ENCODE results near the gene FAM83G. TPM values are rescaled to one million over a fixed set of nuclear protein-coding genes. Genes with fewer than 3 reads are reported as not detected.

Gene FAM83G
- total and polyA plus RNA-seq, 2 donors (not counting 1 experiment from before 2014, with no cell fraction given), result 2.4 to 6.3 TPM

GRCh38 chr17:18921912-18922451, 82.6 kb downstream of the FAM83G start:
- no peak overlapping the region for H3K27ac ChIP-seq (ENCODE audit: insufficient read depth, low read length)
- no peak for TF ChIP-seq EZH2 (IDR thresholded peaks at IDR 0.05; ENCODE audit: low read length, missing control alignments)
- TF ChIP-seq, protein P1, sequence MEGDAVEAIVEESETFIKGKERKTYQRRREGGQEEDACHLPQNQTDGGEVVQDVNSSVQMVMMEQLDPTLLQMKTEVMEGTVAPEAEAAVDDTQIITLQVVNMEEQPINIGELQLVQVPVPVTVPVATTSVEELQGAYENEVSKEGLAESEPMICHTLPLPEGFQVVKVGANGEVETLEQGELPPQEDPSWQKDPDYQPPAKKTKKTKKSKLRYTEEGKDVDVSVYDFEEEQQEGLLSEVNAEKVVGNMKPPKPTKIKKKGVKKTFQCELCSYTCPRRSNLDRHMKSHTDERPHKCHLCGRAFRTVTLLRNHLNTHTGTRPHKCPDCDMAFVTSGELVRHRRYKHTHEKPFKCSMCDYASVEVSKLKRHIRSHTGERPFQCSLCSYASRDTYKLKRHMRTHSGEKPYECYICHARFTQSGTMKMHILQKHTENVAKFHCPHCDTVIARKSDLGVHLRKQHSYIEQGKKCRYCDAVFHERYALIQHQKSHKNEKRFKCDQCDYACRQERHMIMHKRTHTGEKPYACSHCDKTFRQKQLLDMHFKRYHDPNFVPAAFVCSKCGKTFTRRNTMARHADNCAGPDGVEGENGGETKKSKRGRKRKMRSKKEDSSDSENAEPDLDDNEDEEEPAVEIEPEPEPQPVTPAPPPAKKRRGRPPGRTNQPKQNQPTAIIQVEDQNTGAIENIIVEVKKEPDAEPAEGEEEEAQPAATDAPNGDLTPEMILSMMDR (conservative IDR thresholded peaks at IDR 0.05 in 1 of 2, IDR thresholded peaks at IDR 0.05 in 1 of 2; ENCODE audit: low read depth in 1 of 2, low read length in 2 of 2), result no peak
- H3K36me3 ChIP-seq (ENCODE audit: control insufficient read depth, insufficient read depth, low read length), result peaks cover 2% of the 10 kb centered on the region
- H3K9ac ChIP-seq (ENCODE audit: insufficient read depth, low read length), result no peak overlapping the region
- H3K4me1 ChIP-seq (ENCODE audit: control insufficient read depth, extremely low read depth, insufficient read depth, low read length), result no peaks in the 10 kb centered on the region
- peak; percentile 12 to 77 for DNase-seq (ENCODE audit: low read depth in 2 of 2)
- no peaks in the 10 kb centered on the region for H3K79me2 ChIP-seq (ENCODE audit: control insufficient read depth, insufficient read depth, low read length)
- H4K20me1 ChIP-seq (ENCODE audit: control insufficient read depth, extremely low read depth, insufficient read depth, low read length), result no peaks in the 10 kb centered on the region
- no peak overlapping the region for H3K4me3 ChIP-seq (replicated peaks in 1 of 4; ENCODE audit: control extremely low read depth in 1 of 4, insufficient read depth in 1 of 4, low read depth in 3 of 4, low read length in 4 of 4)
- H3K4me2 ChIP-seq (ENCODE audit: extremely low read depth, insufficient read depth, low read length), result no peak overlapping the region
- no peaks in the 10 kb centered on the region for H3K9me3 ChIP-seq (ENCODE audit: control insufficient read depth, insufficient read depth, low read depth, low read length)
- no peak overlapping the region for H2AFZ ChIP-seq (ENCODE audit: low read length)
- no peaks in the 10 kb centered on the region for H3K27me3 ChIP-seq (ENCODE audit: control insufficient read depth, insufficient read depth, low read length)

DNA sequence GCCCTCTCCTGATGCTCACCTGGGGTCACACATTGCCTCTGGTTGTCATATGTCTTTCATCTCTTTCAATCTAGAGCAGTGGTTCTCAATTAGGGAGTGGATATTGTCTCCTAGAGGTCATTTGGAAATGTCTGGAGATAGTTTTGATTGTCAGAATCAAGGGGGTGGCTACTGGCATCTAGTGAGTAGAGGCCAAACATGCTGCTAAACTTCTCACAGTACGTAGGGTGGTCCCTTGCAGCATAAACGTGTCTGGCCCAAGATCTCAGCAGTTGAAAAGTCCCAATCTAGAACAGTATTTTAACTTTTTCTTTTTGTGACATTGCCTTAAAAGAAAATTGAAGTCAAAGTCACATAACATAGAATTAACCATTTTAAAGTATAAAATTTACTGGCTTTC, 83.1 kb downstream of the FAM83G start:
- H3K36me3 ChIP-seq (ENCODE audit: control insufficient read depth, insufficient read depth, low read length), result peaks cover 2% of the 10 kb centered on the region
- no peak overlapping the region for H3K4me2 ChIP-seq (ENCODE audit: extremely low read depth, insufficient read depth, low read length)
- no peak overlapping the region for H3K9ac ChIP-seq (ENCODE audit: insufficient read depth, low read length)

GRCh38 chr17:18920911-18921441, 83.6 kb downstream of the FAM83G start:
- TF ChIP-seq, protein P1 (conservative IDR thresholded peaks at IDR 0.05 in 1 of 2, IDR thresholded peaks at IDR 0.05 in 1 of 2; ENCODE audit: low read depth in 1 of 2, low read length in 2 of 2), result no peak
- TF ChIP-seq EZH2 (IDR thresholded peaks at IDR 0.05; ENCODE audit: low read length, missing control alignments), result no peak
- no peaks in the 10 kb centered on the region for H3K79me2 ChIP-seq (ENCODE audit: control insufficient read depth, insufficient read depth, low read length)
- no peaks in the 10 kb centered on the region for H4K20me1 ChIP-seq (ENCODE audit: control insufficient read depth, extremely low read depth, insufficient read depth, low read length)
- no peak overlapping the region for H3K9ac ChIP-seq (ENCODE audit: insufficient read depth, low read length)
- peaks cover 4% of the 10 kb centered on the region for H3K36me3 ChIP-seq (ENCODE audit: control insufficient read depth, insufficient read depth, low read length)
- H3K4me2 ChIP-seq (ENCODE audit: extremely low read depth, insufficient read depth, low read length), result no peak overlapping the region
- no peak overlapping the region for H2AFZ ChIP-seq (ENCODE audit: low read length)
- no peaks in the 10 kb centered on the region for H3K27me3 ChIP-seq (ENCODE audit: control insufficient read depth, insufficient read depth, low read length)
- no peaks in the 10 kb centered on the region for H3K4me1 ChIP-seq (ENCODE audit: control insufficient read depth, extremely low read depth, insufficient read depth, low read length)
- DNase-seq (ENCODE audit: low read depth in 2 of 2), result peak in 1 of 2 donors; percentile 58
- H3K9me3 ChIP-seq (ENCODE audit: control insufficient read depth, insufficient read depth, low read depth, low read length), result no peaks in the 10 kb centered on the region
- H3K4me3 ChIP-seq (replicated peaks in 1 of 4; ENCODE audit: control extremely low read depth in 1 of 4, insufficient read depth in 1 of 4, low read depth in 3 of 4, low read length in 4 of 4), result no peak overlapping the region
- no peak overlapping the region for H3K27ac ChIP-seq (ENCODE audit: insufficient read depth, low read length)

More for the DNA sequence above, 83.1 kb downstream of the FAM83G start:
- no peak overlapping the region for H3K27ac ChIP-seq (ENCODE audit: insufficient read depth, low read length)
- H3K9me3 ChIP-seq (ENCODE audit: control insufficient read depth, insufficient read depth, low read depth, low read length), result no peaks in the 10 kb centered on the region
- H2AFZ ChIP-seq (ENCODE audit: low read length), result no peak overlapping the region
- H3K79me2 ChIP-seq (ENCODE audit: control insufficient read depth, insufficient read depth, low read length), result no peaks in the 10 kb centered on the region
- no peaks in the 10 kb centered on the region for H4K20me1 ChIP-seq (ENCODE audit: control insufficient read depth, extremely low read depth, insufficient read depth, low read length)
- H3K27me3 ChIP-seq (ENCODE audit: control insufficient read depth, insufficient read depth, low read length), result no peaks in the 10 kb centered on the region
- no peak overlapping the region for H3K4me3 ChIP-seq (replicated peaks in 1 of 4; ENCODE audit: control extremely low read depth in 1 of 4, insufficient read depth in 1 of 4, low read depth in 3 of 4, low read length in 4 of 4)
- H3K4me1 ChIP-seq (ENCODE audit: control insufficient read depth, extremely low read depth, insufficient read depth, low read length), result no peaks in the 10 kb centered on the region
- DNase-seq (ENCODE audit: low read depth in 2 of 2), result no peak
- TF ChIP-seq, protein P1 (conservative IDR thresholded peaks at IDR 0.05 in 1 of 2, IDR thresholded peaks at IDR 0.05 in 1 of 2; ENCODE audit: low read depth in 1 of 2, low read length in 2 of 2), result no peak
- no peak for TF ChIP-seq EZH2 (IDR thresholded peaks at IDR 0.05; ENCODE audit: low read length, missing control alignments)

Measured in fibroblast of lung (primary cell).